HG03571 (cell line): ENCODE measurements around the gene ABHD10.
"Not testable (repeated sequence)": the region's sequence is repeated elsewhere in the genome, so short reads cannot be mapped to it uniquely, and the experiment has no call there.

ENCODE experiments used
- ATAC-seq: cut with Tn5 transposase; IDR thresholded peaks from one replicate; pipeline ENCODE4 v1.9.1; 2021; ENCODE audit not compliant: unreplicated experiment

Gene ABHD10

DNA sequence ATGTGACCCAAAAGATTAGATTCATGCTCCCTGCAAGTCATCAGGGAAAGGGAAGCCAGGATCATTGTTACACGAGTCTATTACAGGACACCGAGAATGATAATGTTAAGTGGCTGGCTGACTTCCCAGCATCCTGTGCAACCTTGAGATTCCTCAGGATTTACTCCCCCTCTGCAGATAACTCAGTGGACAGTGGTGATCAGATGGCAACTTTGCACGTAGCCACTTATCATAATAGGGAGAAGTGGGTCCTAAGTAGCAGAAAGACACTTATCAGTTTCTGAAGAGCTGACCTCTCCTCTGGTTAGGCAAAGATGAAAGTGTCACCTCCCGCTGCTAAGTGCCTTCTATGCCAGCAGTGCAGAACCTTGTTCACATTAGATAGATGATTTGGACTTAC is 49.0 kb downstream of the ABHD10 start:
- ATAC-seq = no peak

DNA sequence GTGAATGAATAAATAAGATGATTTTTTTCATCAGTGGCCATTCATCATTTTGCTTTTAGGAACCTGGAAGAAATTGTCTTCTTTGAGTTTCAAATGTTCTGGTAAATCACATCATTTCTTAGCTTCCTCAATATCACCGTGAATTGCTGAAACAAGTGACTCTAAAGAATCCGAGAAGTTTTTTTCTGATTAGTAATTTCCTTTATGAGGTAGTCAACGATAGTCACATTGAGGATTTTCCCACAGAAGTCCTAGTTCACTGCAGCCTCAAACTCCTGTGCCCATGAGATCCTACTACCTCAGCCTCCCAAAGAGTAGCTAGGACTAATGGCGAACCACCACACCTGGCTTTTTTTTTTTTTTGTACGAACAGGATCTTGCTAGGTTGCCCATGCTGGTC is 52.1 kb downstream of the ABHD10 start:
- no peak for ATAC-seq

DNA sequence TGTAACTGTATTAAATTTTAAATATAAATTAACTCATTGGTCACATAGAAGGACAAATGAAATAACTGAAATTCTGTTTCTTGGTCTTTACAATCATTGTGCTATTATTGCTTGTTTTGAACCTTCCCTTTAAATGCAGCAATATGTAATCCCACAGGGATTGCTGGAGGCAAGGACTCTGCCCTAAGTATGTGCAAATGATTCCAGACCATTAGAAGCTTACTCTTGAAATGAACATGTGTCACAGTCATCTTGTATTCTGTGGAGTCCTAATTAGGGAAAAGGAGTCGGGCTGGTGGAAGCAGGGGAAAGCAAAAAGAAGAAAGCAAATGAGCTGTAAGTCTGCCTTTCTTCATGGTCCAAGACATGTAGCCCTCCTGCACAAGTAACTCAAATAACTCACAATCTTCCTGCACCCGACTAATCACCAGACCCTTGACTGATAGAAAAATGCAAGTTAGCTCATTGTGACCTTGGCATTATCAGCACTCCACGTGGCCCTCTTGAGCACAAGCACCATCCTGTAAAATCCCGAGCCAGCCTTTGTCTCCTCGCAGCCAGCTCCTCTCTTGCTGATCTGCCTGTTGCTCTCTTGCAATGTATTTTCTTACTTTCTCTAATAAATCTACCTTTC is 53.4 kb downstream of the ABHD10 start:
- no peak for ATAC-seq

DNA sequence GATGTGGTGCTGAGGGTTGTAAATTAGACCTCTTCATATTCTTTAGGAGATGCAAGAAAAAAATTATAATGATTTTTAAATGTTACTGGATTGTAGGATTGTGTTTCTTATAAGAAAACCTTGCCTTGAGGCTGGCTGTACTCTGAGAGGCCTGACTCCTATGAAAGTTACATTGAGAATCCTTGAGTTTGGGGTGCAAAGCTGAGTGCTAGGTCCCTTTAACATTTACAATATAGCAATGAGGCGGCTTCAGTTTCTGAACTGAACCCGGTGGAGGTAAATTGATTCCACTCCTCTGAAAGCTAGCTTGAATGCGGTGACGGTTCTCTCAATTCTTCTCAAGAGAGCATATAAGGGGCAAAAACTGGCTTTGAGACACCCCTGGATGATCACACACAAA is 55.6 kb downstream of the ABHD10 start, which contains the start of gene TMPRSS7:
TSS of gene TMPRSS7 (plus strand) at position 301 of the 400 bp plus-strand sequence. CDS start 110 bp downstream, outside the sequence.
- ATAC-seq = no peak

DNA sequence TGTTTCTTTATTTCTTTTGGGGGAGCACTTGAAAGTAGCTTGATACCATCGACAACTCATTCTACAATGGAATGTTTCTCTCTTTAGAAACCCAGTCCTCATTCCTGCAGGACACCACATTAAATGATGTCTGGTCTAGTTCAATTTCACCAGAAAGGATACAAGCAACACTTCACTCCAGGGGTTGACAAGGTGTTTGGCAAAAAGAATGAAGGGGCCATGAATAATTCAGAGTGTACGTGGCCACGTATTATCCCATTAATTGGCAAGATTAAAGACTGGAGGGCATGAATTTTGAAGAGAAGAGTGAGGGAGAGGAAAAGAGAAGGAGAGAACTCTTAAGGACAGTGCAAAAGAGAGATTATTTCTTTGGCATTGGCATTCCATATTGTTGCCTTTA is 56.4 kb downstream of the ABHD10 start:
- no peak for ATAC-seq

DNA sequence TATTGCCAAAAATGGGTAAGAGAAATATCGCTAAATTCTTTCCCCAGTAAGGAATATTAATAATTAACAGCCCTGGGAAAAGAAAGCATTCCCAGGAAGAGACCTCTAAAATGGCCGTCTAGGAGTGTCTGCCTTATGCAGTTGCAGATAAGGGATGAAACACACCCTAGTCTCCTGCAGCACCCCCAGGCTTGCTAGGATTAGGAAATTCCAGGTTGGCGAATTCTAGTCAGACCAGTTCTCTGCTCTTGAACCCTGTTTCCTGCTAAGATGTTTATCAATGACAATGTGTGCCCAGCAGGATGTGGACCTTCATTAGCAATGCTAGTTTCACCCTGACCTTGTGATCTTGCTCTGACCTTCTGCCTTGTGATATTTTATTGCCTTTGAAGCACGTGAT is 58.4 kb downstream of the ABHD10 start:
- ATAC-seq = not testable (repeated sequence)

DNA sequence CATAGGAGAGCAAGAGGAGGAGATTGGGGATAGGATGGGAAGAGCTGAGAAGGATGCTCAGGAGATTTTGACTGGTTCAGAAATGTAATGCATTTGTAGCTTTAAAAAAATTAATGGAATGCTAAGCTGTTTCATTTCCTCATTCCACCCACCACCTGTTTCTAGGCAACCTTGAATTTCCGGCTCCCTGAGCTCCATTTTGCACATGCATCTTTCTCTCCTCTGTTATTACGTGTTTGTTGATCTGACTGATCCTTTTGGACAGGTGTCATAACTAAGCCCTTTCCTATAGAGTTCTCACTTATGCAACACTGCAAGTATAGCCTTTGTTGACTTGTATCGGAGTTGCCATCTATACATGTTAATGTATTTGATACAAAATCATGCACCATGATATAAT is 60.0 kb downstream of the ABHD10 start:
- no peak for ATAC-seq

DNA sequence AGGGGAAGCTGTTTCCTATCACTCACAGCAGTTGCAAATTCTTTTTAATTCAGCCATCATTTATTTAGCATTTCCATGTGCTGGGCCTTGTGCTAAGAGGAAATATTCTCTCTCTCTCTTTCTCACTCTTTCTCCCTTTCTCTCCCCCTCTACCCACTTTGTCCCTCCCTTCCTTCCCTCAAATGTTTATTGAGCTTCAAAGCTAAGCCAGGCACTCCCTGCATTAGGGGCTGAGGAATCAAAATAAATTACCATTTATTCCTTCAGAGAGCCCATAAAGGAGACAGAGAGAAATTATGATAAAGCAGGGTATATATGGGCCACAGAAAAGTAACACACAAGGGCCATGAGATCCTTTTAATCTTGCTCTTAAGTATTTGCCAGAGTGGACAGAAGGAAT is 62.5 kb downstream of the ABHD10 start:
- ATAC-seq = no peak

DNA sequence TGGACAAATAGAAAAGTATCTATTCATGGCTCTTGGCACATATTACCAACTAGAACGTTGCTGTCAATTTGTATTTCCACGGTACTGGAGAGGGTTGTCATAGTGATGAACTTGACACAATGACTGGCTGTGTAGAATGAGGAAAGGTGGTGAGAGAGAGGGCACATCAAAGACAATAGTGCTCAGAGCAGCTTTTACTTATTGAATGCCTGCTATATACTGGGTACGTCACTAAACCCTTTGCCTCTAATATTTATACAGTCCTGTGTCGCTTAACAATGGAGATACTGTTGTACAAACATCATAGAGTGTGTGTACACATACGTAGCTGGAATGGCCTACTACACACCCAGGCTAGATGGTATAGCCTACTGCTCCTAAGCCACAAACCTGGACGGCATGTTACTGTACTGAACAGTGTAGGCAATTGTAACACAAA is 64.0 kb downstream of the ABHD10 start:
- no peak for ATAC-seq
